Measurements from ENCODE around the gene TNRC18. TPM values are rescaled to one million over a fixed set of nuclear protein-coding genes. Genes with fewer than 3 reads are reported as not detected.
"Not testable (repeated sequence)": the region's sequence is repeated elsewhere in the genome, so short reads cannot be mapped to it uniquely, and the experiment has no call there.

TNRC18 gene
- total RNA-seq, 1 donor from 2014 or later = 104 TPM

GRCh38 chr7:5282543-5283316, 140.9 kb downstream of the TNRC18 start, which contains the start of gene SLC29A4:
Gene SLC29A4, plus strand, starts transcription at chr7:5282943. Its CDS starts 4,874 bp downstream, at chr7:5287817.
- no peak for DNase-seq
- Histone ChIP-seq H3K4me3 (peak within 1 kb of the TSS; percentile 47), H3K36me3 (no peaks in the 10 kb centered on the region), H3K27ac (no peak within 1 kb of the TSS), H3K9me3 (no peaks in the 10 kb centered on the region), H3K27me3 (ENCODE audit: low read depth) (peaks cover 11% of the 10 kb centered on the region), H3K4me1 (peaks cover 7% of the 10 kb centered on the region)
- no peak for TF ChIP-seq CTCF (IDR thresholded peaks at IDR 0.05)
- peak; percentile 53 to 56 for ATAC-seq
- intact Hi-C loops (cut with DNase I) = no loop called here

- intact Hi-C loops (cut with DNase I) = not testable (repeated sequence)
These were observed 141.8 kb downstream of the TNRC18 start for GRCh38 chr7:5281598-5282500.

GRCh38 chr7:5279734-5280133, 143.9 kb downstream of the TNRC18 start:
- Histone ChIP-seq H3K27me3 (ENCODE audit: low read depth) (peaks cover 11% of the 10 kb centered on the region), H3K9me3 (no peaks in the 10 kb centered on the region), H3K4me1 (peaks cover 7% of the 10 kb centered on the region), H3K36me3 (no peaks in the 10 kb centered on the region), H3K4me3 (no peak overlapping the region), H3K27ac (no peak overlapping the region)
- ATAC-seq (no peak), DNase-seq (no peak)
- intact Hi-C loops (cut with DNase I) = no loop called here
- no peak for TF ChIP-seq CTCF (IDR thresholded peaks at IDR 0.05)

More at GRCh38 chr7:5281598-5282500, 141.8 kb downstream of the TNRC18 start:
- H3K4me1 ChIP-seq, H3K27ac ChIP-seq, H3K4me3 ChIP-seq, H3K9me3 ChIP-seq, DNase-seq, H3K36me3 ChIP-seq, ATAC-seq: not testable (repeated sequence)
- peaks cover 11% of the 10 kb centered on the region for H3K27me3 ChIP-seq (ENCODE audit: low read depth)

GRCh38 chr7:5278766-5279165, 144.9 kb downstream of the TNRC18 start:
- ATAC-seq (no peak), DNase-seq (no peak)
- no peaks in the 10 kb centered on the region for H3K36me3 ChIP-seq
- peaks cover 5% of the 10 kb centered on the region for H3K4me1 ChIP-seq
- no peaks in the 10 kb centered on the region for H3K9me3 ChIP-seq
- H3K27ac ChIP-seq = no peak overlapping the region
- intact Hi-C loops (cut with DNase I) = no loop called here
- no peak overlapping the region for H3K4me3 ChIP-seq
- TF ChIP-seq CTCF (IDR thresholded peaks at IDR 0.05) = no peak
- peaks cover 6% of the 10 kb centered on the region for H3K27me3 ChIP-seq (ENCODE audit: low read depth)

GRCh38 chr7:5276611-5277010, 147.0 kb downstream of the TNRC18 start:
- H3K27ac ChIP-seq = no peak overlapping the region
- H3K4me3 ChIP-seq = no peak overlapping the region
- intact Hi-C loops (cut with DNase I) = no loop called here
- no peaks in the 10 kb centered on the region for H3K4me1 ChIP-seq
- DNase-seq (no peak), ATAC-seq (no peak)
- no peak for TF ChIP-seq CTCF (IDR thresholded peaks at IDR 0.05)
- no peaks in the 10 kb centered on the region for H3K9me3 ChIP-seq
- H3K27me3 ChIP-seq (ENCODE audit: low read depth) = no peaks in the 10 kb centered on the region
- H3K36me3 ChIP-seq = no peaks in the 10 kb centered on the region

GRCh38 chr7:5276123-5276522, 147.5 kb downstream of the TNRC18 start:
- H3K9me3 ChIP-seq; H3K36me3 ChIP-seq; intact Hi-C loops (cut with DNase I); H3K27me3 ChIP-seq (ENCODE audit: low read depth); H3K27ac ChIP-seq; H3K4me3 ChIP-seq; DNase-seq; H3K4me1 ChIP-seq; ATAC-seq: not testable (repeated sequence)

GRCh38 chr7:5275510-5275909, 148.1 kb downstream of the TNRC18 start:
- DNase-seq; H3K4me1 ChIP-seq; intact Hi-C loops (cut with DNase I); H3K9me3 ChIP-seq; H3K27ac ChIP-seq; H3K27me3 ChIP-seq (ENCODE audit: low read depth); H3K4me3 ChIP-seq; H3K36me3 ChIP-seq: not testable (repeated sequence)
- peak; percentile 42 to 48 for ATAC-seq

GRCh38 chr7:5274985-5275431, 148.6 kb downstream of the TNRC18 start:
- H3K36me3 ChIP-seq; intact Hi-C loops (cut with DNase I); H3K27ac ChIP-seq; H3K27me3 ChIP-seq (ENCODE audit: low read depth); H3K4me3 ChIP-seq; H3K9me3 ChIP-seq; H3K4me1 ChIP-seq; DNase-seq: not testable (repeated sequence)
- ATAC-seq = peak; percentile 77 to 80
